Liver (tissue), 9 donors: ENCODE results near the gene ARMC9. TPM values are rescaled to one million over a fixed set of nuclear protein-coding genes. Genes with fewer than 3 reads are reported as not detected.

Experiments
- DNase-seq: peaks from one replicate; pipeline ENCODE4 v3.0.0-alpha.2; 2017; ENCODE audit warnings: low spot score
- H3K27ac ChIP-seq, 2 donors: one replicate each; pipeline ENCODE4 v1.7.0; 2013; ENCODE audit warnings: inconsistent platforms in 2 of 2, low read length in 2 of 2, control low read depth in 1 of 2, low read depth in 1 of 2, mild to moderate bottlenecking in 1 of 2
- H3K27me3 ChIP-seq, 4 donors: one replicate each; pipeline versions ENCODE4 v1.6.1 to v1.7.0; 2013; ENCODE audit warnings: low read length in 3 of 4, inconsistent platforms in 1 of 4, mild to moderate bottlenecking in 1 of 4, moderate library complexity in 1 of 4; ENCODE audit not compliant: control insufficient read depth in 4 of 4, insufficient read depth in 4 of 4
- H3K36me3 ChIP-seq, 4 donors: one replicate each; pipeline versions ENCODE4 v1.6.1 to v1.7.0; 2013; ENCODE audit warnings: low read length in 3 of 4, mild to moderate bottlenecking in 3 of 4, low read depth in 1 of 4, moderate library complexity in 1 of 4; ENCODE audit not compliant: control insufficient read depth in 4 of 4, insufficient read depth in 3 of 4
- H3K4me1 ChIP-seq, 4 donors: one replicate each; pipeline versions ENCODE4 v1.6.1 to v1.7.0; 2013; ENCODE audit warnings: low read length in 3 of 4, mild to moderate bottlenecking in 3 of 4, moderate library complexity in 1 of 4; ENCODE audit not compliant: control insufficient read depth in 4 of 4, insufficient read depth in 4 of 4
- H3K4me3 ChIP-seq, 3 donors: one replicate each; pipeline versions ENCODE4 v1.6.1 to v1.7.0; 2013; ENCODE audit warnings: low read length in 3 of 3, control low read depth in 1 of 3, low read depth in 1 of 3, mild to moderate bottlenecking in 1 of 3
- H3K9ac ChIP-seq, 2 donors: one replicate each; pipeline ENCODE4 v1.7.0; 2013; ENCODE audit warnings: low read length in 2 of 2, mild to moderate bottlenecking in 2 of 2, moderate library complexity in 2 of 2, control low read depth in 1 of 2, low read depth in 1 of 2
- H3K9me3 ChIP-seq, 4 donors: one replicate each; pipeline versions ENCODE4 v1.6.1 to v1.7.0; 2013; ENCODE audit warnings: low read length in 3 of 4; ENCODE audit not compliant: control insufficient read depth in 4 of 4
- CTCF ChIP-seq: fragments of 150-350 bp; IDR thresholded peaks from 2 replicates; pipeline ENCODE4 v1.5.1; 2017; ENCODE audit warnings: improper control_type of control experiment, low read depth, low read length; ENCODE audit not compliant: missing input control
- EGR1 ChIP-seq, 2 donors: IDR thresholded peaks; 2 replicates each; pipeline ENCODE4 v1.6.1; 2016 to 2018; ENCODE audit warnings: antibody characterized with exemption in 2 of 2, low read depth in 2 of 2
- FOXA1 ChIP-seq: IDR thresholded peaks from 2 replicates; pipeline ENCODE4 v1.6.1; 2016; ENCODE audit warnings: antibody characterized with exemption
- FOXA2 ChIP-seq: IDR thresholded peaks from 2 replicates; pipeline ENCODE4 v1.6.1; 2016; ENCODE audit warnings: antibody characterized with exemption
- GABPA ChIP-seq, 2 donors: IDR thresholded peaks in 1 of 2; conservative IDR thresholded peaks in 1 of 2; 2 replicates each; pipeline ENCODE4 v1.6.1; 2016; ENCODE audit warnings: antibody characterized with exemption in 2 of 2, mild to moderate bottlenecking in 1 of 2, moderate library complexity in 1 of 2
- HNF4A ChIP-seq, 2 donors: conservative IDR thresholded peaks; 2 replicates each; pipeline ENCODE4 v1.6.1; 2016; ENCODE audit warnings: antibody characterized with exemption in 2 of 2, mild to moderate bottlenecking in 2 of 2
- HNF4G ChIP-seq: IDR thresholded peaks from 2 replicates; pipeline ENCODE4 v1.6.1; 2016; ENCODE audit warnings: antibody characterized with exemption
- JUND ChIP-seq, 2 donors: IDR thresholded peaks; 2 replicates each; pipeline ENCODE4 v1.6.1; 2016; ENCODE audit warnings: antibody characterized with exemption in 2 of 2
- NR2F2 ChIP-seq: IDR thresholded peaks from 2 replicates; pipeline ENCODE4 v1.6.1; 2016; ENCODE audit warnings: antibody characterized with exemption
- RAD21 ChIP-seq, 2 donors: IDR thresholded peaks; 2 replicates each; pipeline ENCODE4 v1.6.1; 2016; ENCODE audit warnings: antibody characterized with exemption in 2 of 2, mild to moderate bottlenecking in 2 of 2
- REST ChIP-seq: IDR thresholded peaks from 2 replicates; pipeline ENCODE4 v1.6.1; 2016; ENCODE audit warnings: antibody characterized with exemption, mild to moderate bottlenecking
- RXRA ChIP-seq, 2 donors: IDR thresholded peaks; 2 replicates each; pipeline ENCODE4 v1.6.1; 2017 to 2018; ENCODE audit warnings: antibody characterized with exemption in 2 of 2, mild to moderate bottlenecking in 1 of 2
- SP1 ChIP-seq: IDR thresholded peaks from 2 replicates; pipeline ENCODE4 v1.6.1; 2018; ENCODE audit warnings: antibody characterized with exemption, mild to moderate bottlenecking
- TAF1 ChIP-seq: conservative IDR thresholded peaks from 2 replicates; pipeline ENCODE4 v1.6.1; 2016; ENCODE audit warnings: antibody characterized with exemption, mild to moderate bottlenecking
- YY1 ChIP-seq: IDR thresholded peaks from 2 replicates; pipeline ENCODE4 v1.6.1; 2016; ENCODE audit warnings: antibody characterized with exemption, mild to moderate bottlenecking
- ZBTB33 ChIP-seq: IDR thresholded peaks from 2 replicates; pipeline ENCODE4 v1.6.1; 2016; ENCODE audit warnings: antibody characterized with exemption
- WGBS: extraction: QIAGEN DNeasy Blood & Tissue Kit; methylation state at CpG from one replicate; pipeline ENCODE4 v1.1.7; 2013; 5-methylcytosine and 5-hydroxymethylcytosine counted together
- polyA plus RNA-seq, 2 donors: library from polyadenylated mRNA; stranded (reverse) in 1 of 2; unstranded in 1 of 2; fragments of 200-250 nt in 1 of 2; fragments of >200 nt in 1 of 2; fragmentation: Nextera tagmentation in 1 of 2; extraction: Ambion mirVana in 1 of 2; gene quantifications; one replicate each; pipeline versions ENCODE4 v1.2.1 to v1.2.3, GENCODE V29; 2013 to 2015
- total RNA-seq, 2 donors: library from RNA; depleted of rRNA; stranded (reverse); fragments of >200 nt; gene quantifications; one replicate each; pipeline ENCODE4 v1.2.3, GENCODE V29; 2014
- TF ChIP-seq, protein P1 (sequence below): IDR thresholded peaks from 2 replicates; pipeline ENCODE4 v1.6.1; 2016; ENCODE audit warnings: antibody characterized with exemption
- TF ChIP-seq, protein P2 (sequence below): IDR thresholded peaks from 2 replicates; pipeline ENCODE4 v1.6.1; 2016; ENCODE audit warnings: antibody characterized with exemption
- donor health status: healthy.
- donor health status: healthy.
- donor health status: healthy.
- donor health status: healthy.
- donor health status: healthy.

The ARMC9 gene
- total and polyA plus RNA-seq, 4 donors: 1.1 to 2.3 (median 1.8) TPM

DNA sequence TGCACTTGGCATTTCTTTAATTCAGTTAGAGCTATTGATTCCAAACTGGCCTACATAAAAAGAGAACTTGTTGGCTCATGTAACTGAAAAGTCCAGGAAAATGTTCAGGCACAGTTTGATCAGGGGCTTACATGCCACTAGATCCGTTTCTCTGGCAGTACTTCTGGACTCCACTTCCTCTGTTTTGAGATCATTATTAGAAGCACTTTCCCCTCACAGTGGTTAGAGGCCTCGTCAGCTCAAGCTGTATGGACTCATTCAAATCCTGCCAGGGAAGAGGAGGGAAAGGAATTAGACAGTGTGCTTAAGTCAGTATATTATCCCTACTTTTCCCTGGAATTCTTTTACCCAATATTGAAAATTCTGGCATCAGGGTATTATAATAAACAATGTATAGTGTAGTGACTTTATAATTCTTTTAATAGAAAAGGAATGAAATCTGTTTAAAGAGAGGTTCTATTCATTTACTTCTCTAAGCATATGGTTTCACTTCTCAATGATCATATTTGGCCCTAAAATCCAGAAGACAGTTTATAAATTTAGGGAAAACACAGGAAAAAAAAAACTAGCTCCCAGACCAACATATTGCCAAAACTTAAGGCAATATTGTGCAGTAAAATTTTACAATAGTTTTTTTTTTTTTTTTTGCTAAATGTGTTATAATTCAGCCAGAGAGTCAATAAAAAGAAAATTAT lies 92.0 kb downstream of the ARMC9 start:
- H3K27me3 ChIP-seq: no peaks in the 10 kb centered on the region
- peaks cover 0 to 2% (median 0%) of the 10 kb centered on the region in 4 donors for H3K36me3 ChIP-seq
- WGBS: 53% methylated on average over 2 of the region's 2 CpGs
- no peaks in the 10 kb centered on the region for H3K9me3 ChIP-seq
- no peaks in the 10 kb centered on the region for H3K4me1 ChIP-seq
- H3K9ac ChIP-seq: no peak overlapping the region
- H3K4me3 ChIP-seq: no peak overlapping the region
- TF ChIP-seq NR2F2 (no peak), REST (no peak), EGR1 (IDR thresholded peaks at IDR 0.05; ENCODE audit: low read depth in 2 of 2) (no peak), ZBTB33 (no peak), YY1 (no peak), CTCF (no peak), FOXA2 (no peak), JUND (IDR thresholded peaks at IDR 0.05) (no peak), RAD21 (IDR thresholded peaks at IDR 0.05) (no peak), TAF1 (no peak), HNF4G (no peak), GABPA (IDR thresholded peaks at IDR 0.05 in 1 of 2, conservative IDR thresholded peaks at IDR 0.05 in 1 of 2) (no peak), RXRA (IDR thresholded peaks at IDR 0.05) (no peak), HNF4A (conservative IDR thresholded peaks at IDR 0.05) (no peak), FOXA1 (no peak), SP1 (no peak)
- TF ChIP-seq, protein P1, sequence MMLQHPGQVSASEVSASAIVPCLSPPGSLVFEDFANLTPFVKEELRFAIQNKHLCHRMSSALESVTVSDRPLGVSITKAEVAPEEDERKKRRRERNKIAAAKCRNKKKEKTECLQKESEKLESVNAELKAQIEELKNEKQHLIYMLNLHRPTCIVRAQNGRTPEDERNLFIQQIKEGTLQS: no peak
- TF ChIP-seq, protein P2, sequence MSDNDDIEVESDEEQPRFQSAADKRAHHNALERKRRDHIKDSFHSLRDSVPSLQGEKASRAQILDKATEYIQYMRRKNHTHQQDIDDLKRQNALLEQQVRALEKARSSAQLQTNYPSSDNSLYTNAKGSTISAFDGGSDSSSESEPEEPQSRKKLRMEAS: no peak
- no peak for DNase-seq
- no peak overlapping the region for H3K27ac ChIP-seq
